ENCODE data around the gene PGA3. TPM values are rescaled to one million over a fixed set of nuclear protein-coding genes. Genes with fewer than 3 reads are reported as not detected.
A peak's percentile ranks its signal among the peaks of the same experiment; 100 is the strongest.
"Not testable (repeated sequence)": the region's sequence is repeated elsewhere in the genome, so short reads cannot be mapped to it uniquely, and the experiment has no call there.

Gene PGA3
- total RNA-seq, 1 donor from 2014 or later: not detected

DNA sequence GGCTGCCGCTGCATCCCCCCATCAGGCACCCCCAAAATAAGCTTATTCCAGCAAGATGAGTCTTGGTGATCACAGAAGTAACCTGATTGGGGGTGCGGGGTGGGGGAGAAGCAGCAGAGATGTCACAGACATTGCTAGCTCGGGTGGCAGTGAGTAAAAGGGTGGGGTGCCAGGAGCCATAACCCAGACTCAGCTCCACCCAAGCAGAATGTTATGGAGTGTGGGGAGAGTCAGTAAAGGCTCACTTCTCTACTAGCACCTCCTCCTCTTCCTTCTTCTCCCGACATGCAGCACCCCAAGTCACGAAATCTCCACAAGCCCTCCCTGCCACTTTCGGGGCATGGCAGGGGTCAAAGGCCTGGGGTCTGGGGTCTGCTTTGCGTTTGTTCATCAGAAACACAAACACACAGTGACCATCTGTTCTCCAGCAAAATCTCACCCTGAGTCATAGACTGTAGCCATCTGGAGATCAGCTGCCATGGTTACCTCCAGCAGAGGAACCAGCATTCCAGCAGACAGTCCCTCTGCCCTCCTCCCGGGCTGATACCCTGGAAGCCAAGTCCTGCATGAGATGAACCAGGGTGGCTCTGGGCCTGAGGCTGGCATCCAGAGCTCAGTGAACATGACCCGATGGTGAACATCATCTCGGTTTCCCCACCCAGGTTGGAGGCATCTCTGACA lies 42.1 kb downstream of the PGA3 start:
- not testable (repeated sequence) for DNase-seq (ENCODE audit: low spot score); ATAC-seq

DNA sequence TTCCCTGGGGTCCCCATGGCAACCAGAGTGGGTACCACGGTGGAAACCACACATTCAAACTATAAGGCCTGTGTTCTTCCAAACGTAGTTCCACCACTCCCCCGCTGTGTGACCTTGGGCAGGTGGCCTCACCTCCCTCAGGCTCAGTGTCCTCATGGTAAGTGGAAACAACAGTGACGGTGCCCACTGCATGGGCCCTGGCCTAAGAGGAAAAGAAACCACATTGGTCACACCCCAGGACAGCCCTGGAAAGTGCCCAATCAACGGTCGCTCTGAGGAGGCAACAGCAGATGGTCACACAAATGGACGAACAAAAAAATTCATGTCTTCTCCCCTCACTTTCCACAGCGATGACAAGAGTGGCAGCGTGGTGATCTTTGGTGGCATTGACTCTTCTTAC lies 44.8 kb downstream of the PGA3 start:
- not testable (repeated sequence) for ATAC-seq; DNase-seq (ENCODE audit: low spot score)

DNA sequence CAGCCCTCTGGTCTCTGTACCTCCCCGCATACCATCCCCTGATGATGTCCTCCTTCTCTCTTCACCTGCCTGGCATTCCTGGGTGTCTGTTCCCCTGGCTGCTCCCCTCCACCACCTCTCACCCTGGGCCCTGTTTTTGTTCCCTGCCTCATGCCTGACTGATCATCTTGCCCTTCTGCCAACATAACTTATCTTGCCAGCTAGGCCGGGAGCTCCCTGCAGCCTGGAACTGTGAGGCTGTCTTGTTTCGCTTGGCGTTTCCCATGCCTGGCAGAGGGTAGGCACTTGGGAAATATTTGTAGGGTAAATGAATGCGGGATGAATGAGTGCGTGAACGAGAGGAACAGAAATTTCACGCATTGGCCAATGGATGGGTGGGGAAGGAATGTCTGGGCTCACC lies 45.9 kb downstream of the PGA3 start:
- not testable (repeated sequence) for DNase-seq (ENCODE audit: low spot score)

DNA sequence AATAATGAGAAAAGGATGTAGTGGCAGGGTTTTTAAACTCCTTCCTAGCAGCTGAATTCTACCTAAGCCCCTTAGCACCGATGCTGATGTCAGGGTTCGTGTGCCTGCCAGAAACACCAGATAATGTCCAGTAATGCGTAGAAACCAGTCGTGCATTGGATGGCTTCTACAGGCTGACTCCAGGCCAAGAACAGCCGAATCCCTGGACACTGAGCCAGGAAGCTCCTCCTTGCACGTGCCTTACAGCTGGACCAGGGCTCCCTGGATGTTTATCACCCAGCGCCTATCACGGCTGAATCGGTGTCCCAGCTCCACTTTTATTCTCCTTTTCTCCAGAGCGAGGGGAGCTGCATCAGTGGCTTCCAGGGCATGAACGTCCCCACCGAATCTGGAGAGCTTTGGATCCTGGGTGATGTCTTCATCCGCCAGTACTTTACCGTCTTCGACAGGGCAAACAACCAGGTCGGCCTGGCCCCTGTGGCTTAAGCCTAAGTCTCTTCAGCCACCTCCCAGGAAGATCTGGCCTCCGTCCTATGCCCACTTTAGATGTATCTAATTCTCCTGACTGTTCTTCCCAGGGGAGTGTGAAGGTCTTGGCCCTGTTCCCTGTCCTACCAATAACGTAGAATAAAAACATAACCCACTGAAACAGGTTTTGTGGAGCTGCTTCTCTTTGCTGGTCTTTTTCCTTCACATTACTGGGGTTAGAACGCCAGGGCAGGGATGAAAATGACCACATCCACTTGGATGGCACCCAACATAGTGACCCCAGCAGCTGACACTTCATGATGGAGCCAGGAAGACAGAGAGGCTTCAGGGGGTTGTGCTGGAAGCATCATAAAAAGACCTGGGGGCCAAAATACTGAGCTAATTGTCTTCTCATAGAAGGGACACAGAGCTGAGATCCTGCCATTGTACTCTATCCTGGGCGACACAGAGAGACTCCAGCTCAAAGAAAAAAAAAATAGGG lies 47.8 kb downstream of the PGA3 start:
- ATAC-seq; DNase-seq (ENCODE audit: low spot score): not testable (repeated sequence)

More for the DNA sequence above, 45.9 kb downstream of the PGA3 start:
- ATAC-seq: not testable (repeated sequence)

DNA sequence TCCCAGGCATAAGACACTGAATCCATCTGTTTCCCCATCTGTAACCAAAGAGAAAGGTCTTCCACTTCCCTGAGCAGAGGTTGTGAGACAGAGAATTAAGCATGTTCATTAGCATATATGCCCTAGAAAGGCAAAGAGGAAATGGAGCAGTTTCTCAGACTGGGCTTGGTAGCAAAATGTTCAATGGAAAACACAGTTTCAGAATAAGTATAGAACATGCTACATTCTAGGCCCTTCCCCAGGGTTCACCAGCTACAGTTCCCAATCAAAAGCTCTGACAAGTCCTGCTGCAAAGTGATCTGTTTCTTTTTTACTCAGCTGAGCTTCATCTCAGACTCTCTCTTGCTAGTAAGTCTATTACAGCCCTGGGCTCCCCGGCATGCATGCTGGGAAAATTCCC lies 49.0 kb downstream of the PGA3 start:
- ATAC-seq; DNase-seq (ENCODE audit: low spot score): not testable (repeated sequence)

DNA sequence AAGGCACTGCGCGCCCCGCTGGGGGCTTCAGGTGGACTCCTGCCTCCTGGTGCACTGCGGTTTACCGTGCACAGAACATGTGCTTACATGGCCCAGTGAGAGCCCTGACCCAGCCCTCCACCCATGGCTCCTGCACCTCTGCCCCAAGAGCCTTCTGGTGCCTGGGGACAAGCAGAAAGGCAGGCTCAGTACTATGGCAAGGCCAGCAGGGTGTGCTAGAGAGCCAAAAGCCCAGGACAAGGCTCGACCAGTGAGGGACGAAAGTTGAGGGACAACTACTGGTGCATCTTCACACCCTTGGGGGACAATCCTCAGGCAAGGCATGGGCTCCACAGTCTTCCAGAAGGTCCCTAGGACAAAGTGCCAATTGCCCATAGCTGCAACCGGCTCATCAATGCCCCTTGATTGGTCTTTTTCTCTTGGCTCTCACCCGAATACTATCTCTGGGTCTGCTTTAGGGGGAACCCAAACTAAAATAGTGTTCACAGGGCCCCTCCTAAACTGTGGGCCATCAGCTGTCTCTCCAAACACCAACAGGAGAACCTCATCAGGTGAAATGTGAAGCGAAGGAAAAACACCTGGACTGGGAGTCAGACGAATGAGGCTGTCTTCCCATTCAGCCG lies 51.2 kb downstream of the PGA3 start:
- DNase-seq (ENCODE audit: low spot score) (peak; percentile 75), ATAC-seq (peak; percentile 95)

DNA sequence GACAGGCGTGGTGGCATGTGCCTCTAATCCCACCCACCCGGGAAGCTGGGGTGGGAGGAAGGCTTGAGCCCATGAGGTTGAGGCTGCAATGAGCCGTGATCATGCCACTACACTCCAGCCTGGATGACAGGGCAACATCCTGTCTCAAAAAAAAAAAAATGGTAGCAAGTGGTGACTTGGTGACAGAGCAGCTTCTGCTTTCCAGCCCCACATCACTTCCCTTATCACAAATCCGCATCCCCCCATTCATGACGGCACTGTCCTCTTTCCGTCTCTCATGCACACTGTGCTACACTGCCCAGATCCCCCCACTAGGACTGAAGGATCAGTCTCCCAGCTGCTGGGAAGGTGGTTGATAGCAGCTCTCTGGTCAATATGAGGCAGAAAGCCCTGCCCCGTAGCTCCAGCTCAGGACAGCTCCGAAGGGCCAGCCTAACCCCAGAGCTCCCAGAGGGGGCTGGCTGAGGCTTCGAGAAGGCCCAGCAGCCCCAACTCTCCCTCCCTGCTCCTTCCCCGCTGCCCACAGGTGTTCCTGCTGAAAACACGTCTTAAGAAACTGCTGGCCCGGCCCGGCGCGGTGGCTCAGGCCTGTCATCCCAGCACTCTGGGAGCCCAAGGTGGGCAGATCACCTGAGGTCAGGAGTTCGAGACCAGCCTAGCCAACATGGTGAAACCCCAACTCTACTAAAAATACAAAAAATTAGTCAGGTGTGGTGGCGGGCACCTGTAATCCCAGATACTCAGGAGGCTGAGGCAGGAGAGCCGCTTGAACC lies 53.6 kb downstream of the PGA3 start:
- no peak for ATAC-seq
- no peak for DNase-seq (ENCODE audit: low spot score)

DNA sequence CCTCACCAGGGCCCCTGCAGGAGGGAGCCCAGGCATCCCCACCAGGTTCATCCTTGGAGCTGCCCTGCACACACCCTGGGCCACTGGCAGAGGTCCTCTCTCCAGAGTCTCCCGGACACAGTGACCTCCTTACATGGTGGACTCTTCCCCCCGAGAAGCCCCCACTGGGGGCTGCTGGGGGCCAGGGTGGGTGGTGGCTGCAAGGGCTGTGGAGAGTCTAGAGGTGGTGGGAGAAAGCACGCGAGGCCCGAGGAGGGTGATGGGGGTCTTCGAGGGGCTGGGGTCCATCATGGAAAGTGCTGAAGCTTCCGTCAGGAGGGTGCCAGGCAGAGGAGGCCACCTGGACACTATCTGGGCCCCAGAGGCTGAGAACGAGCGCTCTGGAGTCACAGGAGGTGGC lies 55.2 kb downstream of the PGA3 start:
- DNase-seq (ENCODE audit: low spot score) (no peak), ATAC-seq (no peak)

DNA sequence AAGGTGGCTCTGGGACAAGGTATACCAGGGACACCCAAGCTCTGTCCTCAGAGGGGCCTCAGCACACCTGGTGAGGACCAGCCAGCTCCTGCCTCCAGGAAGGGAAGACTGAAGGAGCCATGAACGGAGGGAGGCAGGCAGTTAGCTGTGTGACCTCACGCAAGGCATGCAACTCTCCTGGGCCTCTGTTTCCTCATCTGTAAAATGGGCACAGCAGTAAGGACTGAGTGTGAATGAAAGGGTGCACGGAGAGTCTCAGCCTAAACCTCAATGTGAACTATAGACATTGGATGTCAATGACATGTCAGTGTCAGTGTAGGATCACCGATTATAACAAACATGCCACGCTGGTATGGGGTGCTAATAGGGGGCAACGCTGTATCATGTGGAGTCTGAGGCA lies 56.0 kb downstream of the PGA3 start:
- ATAC-seq: no peak
- no peak for DNase-seq (ENCODE audit: low spot score)

Other genes starting within 250 kb of the PGA3 start
- 0.83 TPM for gene CD6, start 231.8 kb upstream of the PGA3 start, total RNA-seq
- 0.55 TPM for gene CD5, start 101.0 kb upstream of the PGA3 start, total RNA-seq
- 5.9 TPM for gene VPS37C, start 42.1 kb upstream of the PGA3 start, total RNA-seq
- 0.53 TPM for gene PGA4, start 18.8 kb downstream of the PGA3 start, total RNA-seq
- gene PGA5, start 37.7 kb downstream of the PGA3 start, total RNA-seq: 0.18 TPM
- 20.6 TPM for gene VWCE, start 91.8 kb downstream of the PGA3 start, total RNA-seq
- 105 TPM for gene DDB1, start 129.6 kb downstream of the PGA3 start, total RNA-seq
- 176 TPM for gene TKFC, start 129.7 kb downstream of the PGA3 start, total RNA-seq
- 37.9 TPM for gene CYB561A3, start 158.4 kb downstream of the PGA3 start, total RNA-seq
- 23.7 TPM for gene TMEM138, start 158.9 kb downstream of the PGA3 start, total RNA-seq
- 1.7 TPM for gene TMEM216, start 189.1 kb downstream of the PGA3 start, total RNA-seq
- gene CPSF7, start 226.5 kb downstream of the PGA3 start, total RNA-seq: 34.0 TPM
- gene SDHAF2, start 226.6 kb downstream of the PGA3 start, total RNA-seq: 18.8 TPM

Measured in left lobe of liver (tissue), 2 donors.